Caco-2 (cell line): ENCODE results near the gene PSMF1. TPM values are rescaled to one million over a fixed set of nuclear protein-coding genes. Genes with fewer than 3 reads are reported as not detected.

ENCODE experiments used
- BruUV-seq: library from RNA; stranded (reverse); fragments of 400-500 nt; replicated peaks from 2 replicates; lab custom pipeline; 2021; lab: Mats Ljungman, UMichigan
- CTCF ChIA-PET: fragments of 300-600 bp; sonication (Branson Sonifier 250); formaldehyde crosslinking; loops from one replicate; lab custom pipeline; 2022; ENCODE audit warnings: antibody characterized with exemption; lab: Charles Lee
- POLR2A ChIA-PET: fragments of 300-600 bp; sonication (Branson Sonifier 250); formaldehyde crosslinking; loops from one replicate; lab custom pipeline; 2022; ENCODE audit warnings: antibody characterized with exemption; lab: Charles Lee
- DNase-seq, 2 experiments: peaks; one replicate each; pipeline versions ENCODE4 v3.0.0 to v3.0.0-alpha.2; 2020 to 2022
- H3K27me3 ChIP-seq: replicated peaks from 2 replicates; pipeline ENCODE4 v1.6.0; 2011; ENCODE audit warnings: low read length; ENCODE audit not compliant: control insufficient read depth, insufficient read depth
- H3K36me3 ChIP-seq: 2 replicates; pipeline ENCODE4 v1.5.1; 2011; ENCODE audit warnings: low read length; ENCODE audit not compliant: control insufficient read depth, insufficient read depth
- H3K4me1 ChIP-seq: fragments of 250-450 bp; sonication (Bioruptor Pico); 2 replicates; pipeline ENCODE4 v1.5.1; 2020; ENCODE audit warnings: mild to moderate bottlenecking
- H3K4me3 ChIP-seq: 2 replicates; pipeline ENCODE4 v1.5.1; 2011; ENCODE audit warnings: low read depth, mild to moderate bottlenecking, control low read depth, low read length
- H3K9me3 ChIP-seq: fragments of 250-450 bp; sonication (Bioruptor Pico); 2 replicates; pipeline ENCODE4 v1.5.1; 2020; ENCODE audit warnings: mild to moderate bottlenecking, moderate library complexity
- H3K27ac Mint-ChIP-seq: one replicate; pipeline ENCODE4 v1.8.0; 2022; ENCODE audit warnings: mixed read lengths; ENCODE audit not compliant: unreplicated experiment
- H3K27me3 Mint-ChIP-seq: one replicate; pipeline ENCODE4 v1.8.0; 2022; ENCODE audit warnings: mixed read lengths; ENCODE audit not compliant: insufficient read depth, unreplicated experiment
- H3K36me3 Mint-ChIP-seq: one replicate; pipeline ENCODE4 v1.8.0; 2022; ENCODE audit warnings: mild to moderate bottlenecking, mixed read lengths; ENCODE audit not compliant: insufficient read depth, unreplicated experiment
- H3K4me1 Mint-ChIP-seq: one replicate; pipeline ENCODE4 v1.8.0; 2022; ENCODE audit warnings: low read depth, mixed read lengths; ENCODE audit not compliant: unreplicated experiment
- H3K4me3 Mint-ChIP-seq: one replicate; pipeline ENCODE4 v1.8.0; 2022; ENCODE audit warnings: mild to moderate bottlenecking, moderate library complexity, mixed read lengths; ENCODE audit not compliant: unreplicated experiment
- H3K9me3 Mint-ChIP-seq: one replicate; pipeline ENCODE4 v1.8.0; 2022; ENCODE audit warnings: mixed read lengths; ENCODE audit not compliant: unreplicated experiment
- CTCF ChIP-seq, 2 experiments: fragments of 200-600 bp in 1 of 2; IDR thresholded peaks; 1 replicate in 1 of 2; 2 replicates in 1 of 2; pipeline versions ENCODE4 v1.5.1 to v1.8.0; 2011 to 2022; ENCODE audit warnings: antibody characterized with exemption in 1 of 2, control low read depth in 1 of 2, inconsistent platforms in 1 of 2, low read depth in 1 of 2, low read length in 1 of 2, mild to moderate bottlenecking in 1 of 2, moderate library complexity in 1 of 2; ENCODE audit not compliant: insufficient read depth in 1 of 2, severe bottlenecking in 1 of 2, unreplicated experiment in 1 of 2
- intact Hi-C: fragments of 100-400 bp; cut with micrococcal nuclease; formaldehyde crosslinking; loops from one replicate; pipeline ENCODE4 v1.10.0; 2022; ENCODE audit not compliant: unreplicated experiment
- total RNA-seq: library from RNA; stranded (reverse); gene quantifications from 2 replicates; pipeline ENCODE4 v1.2.3, GENCODE V29; 2022

Gene PSMF1
- total RNA-seq, 1 experiment from 2014 or later = 141 TPM

- Mint-ChIP-seq H3K4me1 (no peaks in the 10 kb centered on the region), H3K27ac (no peak overlapping the region), H3K9me3 (no peaks in the 10 kb centered on the region), H3K27me3 (peaks cover 9% of the 10 kb centered on the region), H3K36me3 (no peaks in the 10 kb centered on the region), H3K4me3 (no peak overlapping the region)
- ChIA-PET CTCF (no interaction called here), POLR2A (no interaction called here)
- intact Hi-C loops = no loop called here
- Histone ChIP-seq H3K4me1 (no peaks in the 10 kb centered on the region), H3K4me3 (no peak overlapping the region), H3K9me3 (no peaks in the 10 kb centered on the region), H3K27me3 (no peaks in the 10 kb centered on the region; the same call in 1 of the 2 replicates), H3K36me3 (no peaks in the 10 kb centered on the region)
- BruUV-seq = no TSS peak
- no peak for DNase-seq
- no peak for TF ChIP-seq CTCF (IDR thresholded peaks at IDR 0.05; ENCODE audit: insufficient read depth in 1 of 2, low read depth in 1 of 2, low read length in 1 of 2, severe bottlenecking in 1 of 2, unreplicated experiment in 1 of 2)
Observed at GRCh38 chr20:1081891-1082290, 36.5 kb upstream of the PSMF1 start.

GRCh38 chr20:1083431-1084080 lies 34.8 kb upstream of the PSMF1 start:
- Mint-ChIP-seq H3K27me3 (peaks cover 3% of the 10 kb centered on the region), H3K9me3 (no peaks in the 10 kb centered on the region), H3K27ac (no peak overlapping the region), H3K4me3 (no peak overlapping the region), H3K36me3 (no peaks in the 10 kb centered on the region), H3K4me1 (no peaks in the 10 kb centered on the region)
- H3K9me3 ChIP-seq = no peaks in the 10 kb centered on the region
- no peak for DNase-seq
- ChIA-PET POLR2A (no interaction called here), CTCF (no interaction called here)
- no peaks in the 10 kb centered on the region for H3K36me3 ChIP-seq
- no TSS peak for BruUV-seq
- no peak overlapping the region for H3K4me3 ChIP-seq
- no peaks in the 10 kb centered on the region; the same call in 1 of the 2 replicates for H3K27me3 ChIP-seq
- no peak for TF ChIP-seq CTCF (IDR thresholded peaks at IDR 0.05; ENCODE audit: insufficient read depth in 1 of 2, low read depth in 1 of 2, low read length in 1 of 2, severe bottlenecking in 1 of 2, unreplicated experiment in 1 of 2)
- no peaks in the 10 kb centered on the region for H3K4me1 ChIP-seq
- intact Hi-C loops = no loop called here

GRCh38 chr20:1085492-1086276 lies 32.7 kb upstream of the PSMF1 start:
- no peaks in the 10 kb centered on the region for H3K27me3 Mint-ChIP-seq
- ChIA-PET POLR2A (no interaction called here), CTCF (no interaction called here)
- H3K27ac Mint-ChIP-seq = no peak overlapping the region
- no peak overlapping the region for H3K4me3 Mint-ChIP-seq
- no peaks in the 10 kb centered on the region for H3K9me3 Mint-ChIP-seq
- H3K4me1 Mint-ChIP-seq = no peaks in the 10 kb centered on the region
- no peak for DNase-seq
- Histone ChIP-seq H3K36me3 (no peaks in the 10 kb centered on the region), H3K27me3 (no peaks in the 10 kb centered on the region; the same call in 1 of the 2 replicates), H3K9me3 (no peaks in the 10 kb centered on the region), H3K4me3 (no peak overlapping the region), H3K4me1 (no peaks in the 10 kb centered on the region)
- no TSS peak for BruUV-seq
- intact Hi-C loops = no loop called here
- no peak for TF ChIP-seq CTCF (IDR thresholded peaks at IDR 0.05; ENCODE audit: insufficient read depth in 1 of 2, low read depth in 1 of 2, low read length in 1 of 2, severe bottlenecking in 1 of 2, unreplicated experiment in 1 of 2)
- H3K36me3 Mint-ChIP-seq = no peaks in the 10 kb centered on the region
